Esophagus squamous epithelium (tissue), 4 donors: ENCODE measurements around the gene BBS5.

Experiments
- POLR2A ChIP-seq, 4 donors: fragments of 450-650 bp; IDR thresholded peaks; one replicate each; pipeline ENCODE4 v1.6.1; 2017; ENCODE audit warnings: antibody characterized with exemption in 4 of 4, mild to moderate bottlenecking in 4 of 4, moderate library complexity in 3 of 4
- TF ChIP-seq, protein P1 (sequence below), 6 experiments: fragments of 450-650 bp in 4 of 6; fragments of 200-600 bp in 2 of 6; sonication (generic) in 2 of 6; IDR thresholded peaks; one replicate each; pipeline ENCODE4 v1.5.1; 2016 to 2019; ENCODE audit warnings: antibody characterized with exemption in 6 of 6, mild to moderate bottlenecking in 4 of 6, moderate library complexity in 4 of 6

DNA sequence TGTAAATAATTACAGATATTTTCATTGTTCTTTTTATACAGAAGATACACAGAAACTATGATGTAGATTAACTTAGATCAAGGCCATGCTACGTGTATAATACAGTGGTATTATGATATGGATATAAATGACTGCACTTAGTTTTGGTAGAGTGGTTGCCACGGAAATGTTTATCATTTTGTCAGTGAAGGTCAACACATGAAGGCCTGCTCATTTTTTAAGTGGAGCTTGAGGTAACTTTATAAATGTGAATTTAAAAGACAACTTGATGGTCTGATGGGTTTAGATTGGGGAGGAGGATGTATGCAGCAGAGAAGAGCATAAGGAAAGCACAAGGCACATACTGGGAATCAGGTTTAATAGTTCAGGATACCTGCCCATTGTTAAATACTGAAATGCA, 14.4 kb upstream of the BBS5 start:
- TF ChIP-seq, protein P1, sequence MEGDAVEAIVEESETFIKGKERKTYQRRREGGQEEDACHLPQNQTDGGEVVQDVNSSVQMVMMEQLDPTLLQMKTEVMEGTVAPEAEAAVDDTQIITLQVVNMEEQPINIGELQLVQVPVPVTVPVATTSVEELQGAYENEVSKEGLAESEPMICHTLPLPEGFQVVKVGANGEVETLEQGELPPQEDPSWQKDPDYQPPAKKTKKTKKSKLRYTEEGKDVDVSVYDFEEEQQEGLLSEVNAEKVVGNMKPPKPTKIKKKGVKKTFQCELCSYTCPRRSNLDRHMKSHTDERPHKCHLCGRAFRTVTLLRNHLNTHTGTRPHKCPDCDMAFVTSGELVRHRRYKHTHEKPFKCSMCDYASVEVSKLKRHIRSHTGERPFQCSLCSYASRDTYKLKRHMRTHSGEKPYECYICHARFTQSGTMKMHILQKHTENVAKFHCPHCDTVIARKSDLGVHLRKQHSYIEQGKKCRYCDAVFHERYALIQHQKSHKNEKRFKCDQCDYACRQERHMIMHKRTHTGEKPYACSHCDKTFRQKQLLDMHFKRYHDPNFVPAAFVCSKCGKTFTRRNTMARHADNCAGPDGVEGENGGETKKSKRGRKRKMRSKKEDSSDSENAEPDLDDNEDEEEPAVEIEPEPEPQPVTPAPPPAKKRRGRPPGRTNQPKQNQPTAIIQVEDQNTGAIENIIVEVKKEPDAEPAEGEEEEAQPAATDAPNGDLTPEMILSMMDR (IDR thresholded peaks at IDR 0.05), result no peak
- no peak for TF ChIP-seq POLR2A (IDR thresholded peaks at IDR 0.05)
